GM20431 (cell line): Measurements from ENCODE around the gene MGMT.

Source experiments
- in situ Hi-C: fragments of 300-500 bp; cut with MseI, MboI; formaldehyde crosslinking; loops from one replicate; pipeline ENCODE4 v1.15.0; 2020; ENCODE audit warnings: low sequenced_read_pairs; ENCODE audit not compliant: unreplicated experiment

The MGMT gene

GRCh38 chr10:129775681-129776080 is 308.6 kb downstream of the MGMT start:
- in situ Hi-C loops = no loop called here

GRCh38 chr10:129777687-129778086 is 310.6 kb downstream of the MGMT start:
- in situ Hi-C loops = no loop called here

GRCh38 chr10:129778571-129778970 is 311.5 kb downstream of the MGMT start:
- in situ Hi-C loops = no loop called here

- in situ Hi-C loops = no loop called here
These were observed 312.4 kb downstream of the MGMT start for GRCh38 chr10:129779126-129780111.

- in situ Hi-C loops = no loop called here
These were observed 313.2 kb downstream of the MGMT start for GRCh38 chr10:129780198-129780597.

GRCh38 chr10:129780901-129781795 is 314.1 kb downstream of the MGMT start:
- in situ Hi-C loops = no loop called here

- in situ Hi-C loops = no loop called here
These were observed 317.2 kb downstream of the MGMT start for GRCh38 chr10:129784291-129784690.

- in situ Hi-C loops = no loop called here
These were observed 317.9 kb downstream of the MGMT start for GRCh38 chr10:129784891-129785290.

- in situ Hi-C loops = no loop called here
These were observed 318.5 kb downstream of the MGMT start for GRCh38 chr10:129785536-129785981.

GRCh38 chr10:129786216-129786615 is 319.2 kb downstream of the MGMT start:
- in situ Hi-C loops = no loop called here

GRCh38 chr10:129787557-129787956 is 320.5 kb downstream of the MGMT start:
- in situ Hi-C loops = no loop called here

- in situ Hi-C loops = no loop called here
These were observed 321.2 kb downstream of the MGMT start for GRCh38 chr10:129788215-129788614.

GRCh38 chr10:129790715-129791446 is 323.8 kb downstream of the MGMT start:
- in situ Hi-C loops = no loop called here

- in situ Hi-C loops = no loop called here
These were observed 325.1 kb downstream of the MGMT start for GRCh38 chr10:129792141-129792540.

GRCh38 chr10:129792864-129793263 is 325.8 kb downstream of the MGMT start:
- in situ Hi-C loops = no loop called here

- in situ Hi-C loops = no loop called here
These were observed 326.4 kb downstream of the MGMT start for GRCh38 chr10:129793479-129793878.

- in situ Hi-C loops = no loop called here
These were observed 327.0 kb downstream of the MGMT start for GRCh38 chr10:129793996-129794395.

GRCh38 chr10:129796710-129797420 is 329.8 kb downstream of the MGMT start:
- in situ Hi-C loops = no loop called here

GRCh38 chr10:129799942-129800341 is 332.9 kb downstream of the MGMT start:
- in situ Hi-C loops = no loop called here
